Progenitor cell of endocrine pancreas (in vitro differentiated cells): ENCODE results near the gene MS4A18. TPM values are rescaled to one million over a fixed set of nuclear protein-coding genes. Genes with fewer than 3 reads are reported as not detected.
"Not testable (repeated sequence)": the region's sequence is repeated elsewhere in the genome, so short reads cannot be mapped to it uniquely, and the experiment has no call there.

Experiments
- DNase-seq: peaks from one replicate; pipeline ENCODE4 v3.0.0; 2021; ENCODE audit warnings: low spot score; ENCODE audit not compliant: unreplicated experiment
- H3K27ac Mint-ChIP-seq: 2 replicates; pipeline ENCODE4 v1.8.0; 2021; ENCODE audit warnings: mild to moderate bottlenecking, moderate library complexity, mixed read lengths
- H3K27me3 Mint-ChIP-seq: 2 replicates; pipeline ENCODE4 v1.8.0; 2021; ENCODE audit warnings: mixed read lengths
- H3K36me3 Mint-ChIP-seq: 2 replicates; pipeline ENCODE4 v1.8.0; 2022; ENCODE audit warnings: mixed read lengths; ENCODE audit not compliant: insufficient read depth
- H3K4me1 Mint-ChIP-seq: 2 replicates; pipeline ENCODE4 v1.8.0; 2021; ENCODE audit warnings: low read depth, mixed read lengths
- H3K4me3 Mint-ChIP-seq: 2 replicates; pipeline ENCODE4 v1.8.0; 2021; ENCODE audit warnings: low read depth, mild to moderate bottlenecking, moderate library complexity, mixed read lengths
- H3K9me3 Mint-ChIP-seq: 2 replicates; pipeline ENCODE4 v1.8.0; 2021; ENCODE audit warnings: low read depth, mixed read lengths
- long read RNA-seq: library from polyadenylated mRNA; unstranded; transcript quantifications from one replicate; pipeline ENCODE4 v2.0.0, GENCODE V29; 2020
- total RNA-seq: library from RNA; stranded (reverse); gene quantifications from 2 replicates; pipeline ENCODE4 v1.2.1, GENCODE V29; 2021
- TF ChIP-seq, protein P1 (sequence below): fragments of 200-600 bp; sonication (generic); IDR thresholded peaks from one replicate; pipeline ENCODE4 v1.5.0; 2021; ENCODE audit warnings: antibody characterized with exemption, mild to moderate bottlenecking; ENCODE audit not compliant: unreplicated experiment

Gene MS4A18
- not detected in 2 replicates for total RNA-seq
- long read RNA-seq: 0 reads

GRCh38 chr11:60724420-60724819 lies at the start of gene MS4A18:
Gene MS4A18, plus strand, starts transcription at chr11:60724720.
- TF ChIP-seq, protein P1, sequence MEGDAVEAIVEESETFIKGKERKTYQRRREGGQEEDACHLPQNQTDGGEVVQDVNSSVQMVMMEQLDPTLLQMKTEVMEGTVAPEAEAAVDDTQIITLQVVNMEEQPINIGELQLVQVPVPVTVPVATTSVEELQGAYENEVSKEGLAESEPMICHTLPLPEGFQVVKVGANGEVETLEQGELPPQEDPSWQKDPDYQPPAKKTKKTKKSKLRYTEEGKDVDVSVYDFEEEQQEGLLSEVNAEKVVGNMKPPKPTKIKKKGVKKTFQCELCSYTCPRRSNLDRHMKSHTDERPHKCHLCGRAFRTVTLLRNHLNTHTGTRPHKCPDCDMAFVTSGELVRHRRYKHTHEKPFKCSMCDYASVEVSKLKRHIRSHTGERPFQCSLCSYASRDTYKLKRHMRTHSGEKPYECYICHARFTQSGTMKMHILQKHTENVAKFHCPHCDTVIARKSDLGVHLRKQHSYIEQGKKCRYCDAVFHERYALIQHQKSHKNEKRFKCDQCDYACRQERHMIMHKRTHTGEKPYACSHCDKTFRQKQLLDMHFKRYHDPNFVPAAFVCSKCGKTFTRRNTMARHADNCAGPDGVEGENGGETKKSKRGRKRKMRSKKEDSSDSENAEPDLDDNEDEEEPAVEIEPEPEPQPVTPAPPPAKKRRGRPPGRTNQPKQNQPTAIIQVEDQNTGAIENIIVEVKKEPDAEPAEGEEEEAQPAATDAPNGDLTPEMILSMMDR: no peak
- Mint-ChIP-seq H3K27ac (no peak within 1 kb of the TSS), H3K9me3 (no peaks in the 10 kb centered on the region), H3K4me1 (no peaks in the 10 kb centered on the region), H3K36me3 (no peaks in the 10 kb centered on the region), H3K4me3 (no peak within 1 kb of the TSS), H3K27me3 (peaks cover 37% of the 10 kb centered on the region)
- no peak for DNase-seq

DNA sequence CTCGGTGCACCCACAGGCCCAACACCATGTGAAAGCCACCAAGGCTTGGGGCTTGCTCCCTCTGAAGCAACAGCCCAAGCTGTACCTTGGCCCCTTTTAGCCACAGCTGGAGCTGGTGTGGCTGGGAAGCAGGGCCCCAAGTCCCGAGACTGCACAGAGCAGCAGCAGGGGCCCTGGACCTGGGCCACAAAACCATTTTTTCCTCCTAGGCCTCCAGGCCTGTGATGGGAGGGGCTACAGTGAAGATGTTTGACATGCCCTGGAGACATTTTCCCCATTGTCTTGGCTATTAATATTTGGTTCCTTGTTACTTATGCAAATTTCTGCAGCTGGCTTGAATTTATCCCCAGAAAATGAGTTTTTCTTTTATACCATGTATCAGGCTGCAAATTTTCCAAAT lies 46.3 kb upstream of the MS4A18 start:
- DNase-seq, H3K4me3 Mint-ChIP-seq, H3K27ac Mint-ChIP-seq, H3K27me3 Mint-ChIP-seq: not testable (repeated sequence)
- Mint-ChIP-seq H3K36me3 (peaks cover 13% of the 10 kb centered on the region), H3K9me3 (peaks cover 38% of the 10 kb centered on the region), H3K4me1 (peaks cover 14% of the 10 kb centered on the region)

DNA sequence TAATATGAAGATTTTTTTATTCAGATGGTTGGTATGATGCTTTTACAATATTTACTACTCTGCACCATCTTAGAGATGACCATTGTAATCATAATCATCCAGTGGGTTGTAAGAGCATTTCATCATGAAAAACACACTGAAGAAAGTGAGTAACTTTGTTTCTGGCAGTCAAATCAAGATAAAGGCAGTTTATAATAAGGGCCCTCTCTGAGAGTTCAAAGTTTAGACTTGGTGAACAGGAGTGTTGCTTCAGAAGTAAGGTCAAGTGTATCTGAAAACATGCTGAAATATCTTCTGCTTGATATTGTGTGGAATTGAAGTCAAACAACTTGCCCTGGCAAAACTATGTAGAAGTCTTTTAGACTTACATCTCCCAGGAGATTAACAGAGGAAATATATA lies 44.6 kb upstream of the MS4A18 start:
- TF ChIP-seq, protein P1: no peak
- no peak for DNase-seq
- Mint-ChIP-seq H3K27me3 (no peaks in the 10 kb centered on the region), H3K36me3 (peaks cover 13% of the 10 kb centered on the region), H3K9me3 (peaks cover 42% of the 10 kb centered on the region), H3K4me3 (no peak overlapping the region), H3K4me1 (peaks cover 14% of the 10 kb centered on the region), H3K27ac (peak overlapping the region; percentile 45)

DNA sequence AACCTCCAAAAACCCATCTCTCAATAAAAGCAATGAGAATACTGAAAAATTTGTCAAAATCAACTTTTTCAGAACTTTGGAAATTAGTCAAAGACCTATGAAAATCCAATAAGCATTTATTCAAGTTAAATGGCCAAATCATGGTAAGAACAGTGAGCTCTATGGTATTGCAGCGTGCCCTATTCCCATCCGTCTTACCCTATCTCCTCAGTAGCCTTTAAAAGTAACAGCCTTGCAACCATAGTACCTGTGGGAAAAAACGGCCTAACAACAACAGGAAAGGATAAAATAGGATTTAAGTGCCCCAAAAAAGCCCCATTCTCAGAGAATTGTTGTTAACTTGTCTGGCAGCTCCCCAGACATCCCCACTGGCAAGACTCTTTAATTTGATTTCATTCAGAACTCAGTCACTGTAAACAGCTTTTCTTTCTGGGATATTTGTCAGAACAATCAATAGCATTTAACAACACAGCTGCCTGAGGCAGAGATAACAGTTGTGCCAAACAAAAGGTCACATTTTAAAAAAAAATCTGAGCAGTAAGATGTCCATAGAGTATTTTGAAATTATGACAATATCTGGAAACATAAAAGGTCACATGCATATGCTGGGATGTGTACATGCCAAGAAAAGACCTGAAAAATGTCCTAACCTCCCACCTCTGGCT lies 43.9 kb upstream of the MS4A18 start:
- peaks cover 13% of the 10 kb centered on the region for H3K36me3 Mint-ChIP-seq
- no peaks in the 10 kb centered on the region for H3K27me3 Mint-ChIP-seq
- DNase-seq: no peak
- H3K4me1 Mint-ChIP-seq: peaks cover 14% of the 10 kb centered on the region
- no peak overlapping the region for H3K4me3 Mint-ChIP-seq
- TF ChIP-seq, protein P1: no peak
- peaks cover 42% of the 10 kb centered on the region for H3K9me3 Mint-ChIP-seq
- peak overlapping the region; percentile 90 for H3K27ac Mint-ChIP-seq

DNA sequence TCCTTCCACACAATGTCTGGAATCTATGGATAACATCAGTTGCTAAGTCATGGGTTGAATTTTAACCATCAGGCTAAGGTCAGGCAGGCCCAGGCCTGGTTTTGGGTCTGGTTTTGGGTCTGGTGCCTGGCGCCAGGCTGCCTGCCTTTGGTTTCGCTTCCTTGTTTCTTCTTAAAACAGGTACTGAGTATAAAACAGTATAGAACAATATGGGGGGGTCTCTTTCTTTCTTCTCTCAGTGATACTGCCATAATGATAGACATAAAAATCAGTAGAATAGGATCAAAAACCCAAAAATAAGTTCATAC lies 40.0 kb upstream of the MS4A18 start:
- H3K27ac Mint-ChIP-seq, H3K36me3 Mint-ChIP-seq, H3K27me3 Mint-ChIP-seq, DNase-seq, H3K4me3 Mint-ChIP-seq: not testable (repeated sequence)
- H3K9me3 Mint-ChIP-seq: peaks cover 20% of the 10 kb centered on the region
- peaks cover 14% of the 10 kb centered on the region for H3K4me1 Mint-ChIP-seq

DNA sequence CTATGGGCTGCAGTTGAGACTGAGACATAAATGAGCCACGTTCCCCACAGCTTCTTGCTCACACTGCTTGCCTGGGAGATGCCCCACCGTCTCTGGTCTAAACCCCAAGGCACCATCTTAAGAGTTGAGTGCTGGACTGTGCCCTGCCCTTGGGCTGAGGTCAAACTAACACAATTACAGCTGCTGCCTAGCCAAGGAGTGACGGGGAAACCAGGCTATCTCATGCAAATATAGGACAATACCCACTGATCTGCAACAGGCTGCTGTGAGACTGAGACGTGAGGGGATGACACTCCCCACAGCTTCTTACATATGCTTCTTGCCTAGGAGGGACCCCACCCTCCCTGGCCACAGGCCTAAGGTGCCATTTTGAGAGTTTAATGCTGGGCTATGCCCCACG lies 32.9 kb upstream of the MS4A18 start:
- Mint-ChIP-seq H3K27ac (no peak overlapping the region), H3K36me3 (no peaks in the 10 kb centered on the region), H3K4me3 (no peak overlapping the region), H3K4me1 (no peaks in the 10 kb centered on the region), H3K9me3 (peaks cover 15% of the 10 kb centered on the region), H3K27me3 (no peaks in the 10 kb centered on the region)
- TF ChIP-seq, protein P1: no peak
- DNase-seq: no peak
